GM23248 (cell line): Measurements from ENCODE around the gene EEPD1. TPM values are rescaled to one million over a fixed set of nuclear protein-coding genes. Genes with fewer than 3 reads are reported as not detected.

Experiments used
- DNase-seq: peaks from one replicate; pipeline ENCODE4 v3.0.0-alpha.2; 2015
- H2AFZ ChIP-seq: fragments of 200-600 bp; sonication (generic); 2 replicates; pipeline ENCODE4 v1.6.1; 2016; ENCODE audit warnings: antibody characterized with exemption
- H3F3A ChIP-seq: fragments of 200-600 bp; sonication (generic); 2 replicates; pipeline ENCODE4 v1.6.1; 2016; ENCODE audit warnings: mild to moderate bottlenecking, antibody characterized with exemption, mixed run types; ENCODE audit not compliant: insufficient read depth
- H3K27ac ChIP-seq: fragments of 200-600 bp; sonication (generic); 2 replicates; pipeline ENCODE4 v1.5.1; 2016; ENCODE audit warnings: mild to moderate bottlenecking
- H3K27me3 ChIP-seq: fragments of 200-600 bp; sonication (generic); replicated peaks from 2 replicates; pipeline ENCODE4 v1.6.1; 2016; ENCODE audit warnings: mild to moderate bottlenecking; ENCODE audit not compliant: insufficient read depth
- H3K36me3 ChIP-seq: fragments of 200-600 bp; sonication (generic); 2 replicates; pipeline ENCODE4 v1.6.1; 2016; ENCODE audit warnings: low read depth, mild to moderate bottlenecking
- H3K4me1 ChIP-seq: fragments of 200-600 bp; sonication (generic); 2 replicates; pipeline ENCODE4 v1.6.1; 2016; ENCODE audit warnings: mild to moderate bottlenecking; ENCODE audit not compliant: insufficient read depth
- H3K4me2 ChIP-seq: fragments of 200-600 bp; sonication (generic); one replicate; pipeline ENCODE4 v1.6.1; 2016; ENCODE audit warnings: mild to moderate bottlenecking; ENCODE audit not compliant: unreplicated experiment
- H3K4me3 ChIP-seq: fragments of 200-600 bp; sonication (generic); 2 replicates; pipeline ENCODE4 v1.5.1; 2016; ENCODE audit warnings: mild to moderate bottlenecking
- H3K79me2 ChIP-seq: fragments of 200-600 bp; sonication (generic); 2 replicates; pipeline ENCODE4 v1.6.1; 2016; ENCODE audit warnings: mild to moderate bottlenecking; ENCODE audit not compliant: insufficient read depth
- H3K9ac ChIP-seq: fragments of 200-600 bp; sonication (generic); 2 replicates; pipeline ENCODE4 v1.6.1; 2016; ENCODE audit warnings: mild to moderate bottlenecking
- H3K9me2 ChIP-seq: fragments of 200-600 bp; sonication (generic); 2 replicates; pipeline ENCODE4 v1.6.1; 2016; ENCODE audit warnings: mixed run types, mild to moderate bottlenecking, moderate library complexity; ENCODE audit not compliant: insufficient read depth
- H3K9me3 ChIP-seq: fragments of 200-600 bp; sonication (generic); one replicate; pipeline ENCODE4 v1.6.1; 2017; ENCODE audit warnings: low read depth
- H4K20me1 ChIP-seq: fragments of 200-600 bp; sonication (generic); 2 replicates; pipeline ENCODE4 v1.6.0; 2016; ENCODE audit not compliant: insufficient read depth
- EZH2 ChIP-seq: fragments of 200-600 bp; sonication (generic); IDR thresholded peaks from 2 replicates; pipeline ENCODE4 v1.6.1; 2018; ENCODE audit warnings: antibody characterized with exemption, mild to moderate bottlenecking; ENCODE audit not compliant: insufficient read depth, poor library complexity, severe bottlenecking
- EZH2phosphoT487 ChIP-seq: fragments of 200-600 bp; sonication (generic); IDR thresholded peaks from 2 replicates; pipeline ENCODE4 v1.6.1; 2018; ENCODE audit warnings: antibody characterized with exemption, moderate library complexity, mild to moderate bottlenecking, low read depth; ENCODE audit not compliant: insufficient read depth
- WGBS, 2 experiments: methylation state at CpG; one replicate each; pipeline ENCODE4 v1.1.6; 2015 to 2017; ENCODE audit warnings: low lambda C conversion rate in 2 of 2, low coverage in 1 of 2; ENCODE audit errors: missing lambda C conversion rate in 2 of 2; 5-methylcytosine and 5-hydroxymethylcytosine counted together
- in situ Hi-C: fragments of 300-500 bp; cut with MboI; formaldehyde crosslinking; loops from 2 replicates; pipeline ENCODE4 v1.15.0; 2020
- polyA plus RNA-seq: library from polyadenylated mRNA; unstranded; fragments of >200 nt; fragmentation: Nextera tagmentation; extraction: Ambion mirVana; gene quantifications from 2 replicates; pipeline ENCODE4 v1.2.1, GENCODE V29; 2016
- total RNA-seq: library from RNA; depleted of rRNA; stranded (reverse); fragments of >200 nt; shearing (Covaris generic); gene quantifications from 2 replicates; pipeline ENCODE4 v1.2.3, GENCODE V29; 2014

The EEPD1 gene
- total and polyA plus RNA-seq, 2 experiments from 2014 or later, result 1.6 to 5.2 TPM

- DNase-seq, result no peak
- Histone ChIP-seq H3K4me2 (no peak overlapping the region), H3K4me1 (peaks cover 21% of the 10 kb centered on the region)
Observed at GRCh38 chr7:36190447-36191291, 37.6 kb downstream of the EEPD1 start.

GRCh38 chr7:36191292-36191920 lies 38.4 kb downstream of the EEPD1 start:
- Histone ChIP-seq H3K4me2 (peak overlapping the region; percentile 93), H3K4me1 (peaks cover 24% of the 10 kb centered on the region)

More at GRCh38 chr7:36190447-36191291, 37.6 kb downstream of the EEPD1 start:
- no peak overlapping the region for H3K9ac ChIP-seq
- H3F3A ChIP-seq, result peaks cover 18% of the 10 kb centered on the region
- in situ Hi-C loops, result no loop called here
- H3K27ac ChIP-seq, result no peak overlapping the region
- H3K36me3 ChIP-seq, result no peaks in the 10 kb centered on the region
- H3K9me3 ChIP-seq, result no peaks in the 10 kb centered on the region
- WGBS, 2 experiments, result 92 to 97% methylated on average over 5 of the region's 5 CpGs
- no peak overlapping the region for H3K4me3 ChIP-seq
- H3K9me2 ChIP-seq, result no peaks in the 10 kb centered on the region
- no peak overlapping the region for H2AFZ ChIP-seq
- no peak for TF ChIP-seq EZH2phosphoT487
- no peak for TF ChIP-seq EZH2
- no peaks in the 10 kb centered on the region for H4K20me1 ChIP-seq
- H3K79me2 ChIP-seq, result no peaks in the 10 kb centered on the region
- no peaks in the 10 kb centered on the region for H3K27me3 ChIP-seq

GRCh38 chr7:36192053-36192824 lies 39.2 kb downstream of the EEPD1 start:
- TF ChIP-seq EZH2phosphoT487 (no peak), EZH2 (no peak)
- H3K4me2 ChIP-seq, result peak overlapping the region; percentile 93
- no peaks in the 10 kb centered on the region for H4K20me1 ChIP-seq
- peaks cover 24% of the 10 kb centered on the region for H3K4me1 ChIP-seq
- peaks cover 18% of the 10 kb centered on the region for H3F3A ChIP-seq
- H3K36me3 ChIP-seq, result no peaks in the 10 kb centered on the region
- no peaks in the 10 kb centered on the region for H3K79me2 ChIP-seq
- H3K4me3 ChIP-seq, result peak overlapping the region; percentile 64
- peak overlapping the region; percentile 69 for H3K9ac ChIP-seq
- peak overlapping the region; percentile 73 for H2AFZ ChIP-seq
- no peaks in the 10 kb centered on the region for H3K9me3 ChIP-seq
- peak overlapping the region; percentile 73 for H3K27ac ChIP-seq
- H3K27me3 ChIP-seq, result no peaks in the 10 kb centered on the region
- 41 to 44% methylated on average over 11 of the region's 11 CpGs for WGBS, 2 experiments
- H3K9me2 ChIP-seq, result no peaks in the 10 kb centered on the region
- peak; percentile 93 for DNase-seq
- in situ Hi-C loops, result no loop called here

More at GRCh38 chr7:36191292-36191920, 38.4 kb downstream of the EEPD1 start:
- in situ Hi-C loops, result no loop called here
- Histone ChIP-seq H3K27me3 (no peaks in the 10 kb centered on the region), H3K79me2 (no peaks in the 10 kb centered on the region), H3F3A (peaks cover 18% of the 10 kb centered on the region), H3K27ac (peak overlapping the region; percentile 73), H3K9me3 (no peaks in the 10 kb centered on the region), H3K9me2 (no peaks in the 10 kb centered on the region), H3K36me3 (no peaks in the 10 kb centered on the region), H3K9ac (peak overlapping the region; percentile 69), H3K4me3 (peak overlapping the region; percentile 64), H4K20me1 (no peaks in the 10 kb centered on the region), H2AFZ (peak overlapping the region; percentile 73)
- TF ChIP-seq EZH2phosphoT487 (no peak), EZH2 (no peak)
- DNase-seq, result peak; percentile 72
- 56 to 58% methylated on average over 7 of the region's 7 CpGs for WGBS, 2 experiments

- DNase-seq, result no peak
- H2AFZ ChIP-seq, result no peak overlapping the region
Observed at GRCh38 chr7:36192877-36193276, 39.8 kb downstream of the EEPD1 start.

More at GRCh38 chr7:36192877-36193276, 39.8 kb downstream of the EEPD1 start:
- Histone ChIP-seq H4K20me1 (no peaks in the 10 kb centered on the region), H3K27me3 (no peaks in the 10 kb centered on the region), H3K4me2 (peak overlapping the region; percentile 93), H3K4me3 (no peak overlapping the region), H3K79me2 (no peaks in the 10 kb centered on the region), H3K36me3 (no peaks in the 10 kb centered on the region), H3K27ac (no peak overlapping the region), H3F3A (peaks cover 18% of the 10 kb centered on the region), H3K4me1 (peaks cover 24% of the 10 kb centered on the region), H3K9ac (peak overlapping the region; percentile 69; the same call in 1 of the 2 replicates), H3K9me3 (no peaks in the 10 kb centered on the region), H3K9me2 (no peaks in the 10 kb centered on the region)
- TF ChIP-seq EZH2phosphoT487, result no peak
- no peak for TF ChIP-seq EZH2
- in situ Hi-C loops, result no loop called here
- WGBS, 2 experiments, result 94 to 96% methylated on average over 7 of the region's 7 CpGs
